Measurements from ENCODE around the gene SPDYE3.
A peak's percentile ranks its signal among the peaks of the same experiment; 100 is the strongest.

SPDYE3 gene

DNA sequence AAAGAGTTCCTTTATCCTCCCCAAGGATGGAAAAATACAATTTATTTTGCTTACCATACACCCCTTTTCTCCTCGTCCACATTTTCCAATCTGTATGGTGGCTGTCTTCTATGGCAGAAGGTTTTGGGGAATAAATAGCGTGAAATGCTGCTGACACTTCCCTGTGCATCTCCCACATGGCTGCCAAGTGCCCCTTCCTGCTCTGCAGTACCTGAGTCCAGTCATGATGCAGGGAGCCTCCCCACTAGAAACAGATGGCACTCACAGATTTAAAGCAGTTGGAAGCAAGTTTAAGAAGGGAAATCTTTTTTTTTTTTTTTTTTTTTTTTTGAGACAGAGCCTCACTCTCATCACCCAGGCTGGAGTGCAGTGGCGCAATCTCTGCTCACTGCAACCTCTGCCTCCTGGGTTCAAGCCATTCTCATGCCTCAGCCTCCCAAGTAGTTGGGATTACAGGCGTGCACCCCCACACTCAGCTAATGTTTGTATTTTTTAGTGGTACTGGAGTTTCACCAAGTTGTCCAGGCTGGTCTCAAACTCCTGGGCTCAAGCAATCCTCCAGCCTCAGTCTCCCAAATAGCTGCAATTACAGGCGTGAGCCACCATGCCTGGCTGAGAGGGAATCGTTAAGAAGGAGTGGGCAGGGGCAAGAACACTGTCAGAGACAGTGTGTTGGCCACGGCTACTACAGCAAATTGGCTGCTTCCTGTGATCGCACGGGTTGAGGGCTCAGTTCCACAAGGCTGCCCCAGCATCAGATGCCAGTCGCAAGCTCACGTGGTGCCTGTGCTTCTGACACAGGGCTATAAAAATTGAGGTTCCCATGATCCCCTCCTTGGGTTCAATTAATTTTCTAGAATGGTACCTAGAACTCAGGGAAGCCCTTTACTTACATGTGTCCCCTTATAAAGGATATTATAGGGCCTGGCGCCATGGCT lies 60.4 kb downstream of the SPDYE3 start:
- intact Hi-C loops (cut with DNase I) = no loop called here

GRCh38 chr7:100369105-100369504 lies 61.6 kb downstream of the SPDYE3 start:
- intact Hi-C loops (cut with DNase I) = no loop called here
- peak in 8 of 10 donors; percentile 19 to 86 (median 47) for DNase-seq

More for the DNA sequence above, 60.4 kb downstream of the SPDYE3 start:
- DNase-seq = peak in 1 of 10 donors; percentile 76

DNA sequence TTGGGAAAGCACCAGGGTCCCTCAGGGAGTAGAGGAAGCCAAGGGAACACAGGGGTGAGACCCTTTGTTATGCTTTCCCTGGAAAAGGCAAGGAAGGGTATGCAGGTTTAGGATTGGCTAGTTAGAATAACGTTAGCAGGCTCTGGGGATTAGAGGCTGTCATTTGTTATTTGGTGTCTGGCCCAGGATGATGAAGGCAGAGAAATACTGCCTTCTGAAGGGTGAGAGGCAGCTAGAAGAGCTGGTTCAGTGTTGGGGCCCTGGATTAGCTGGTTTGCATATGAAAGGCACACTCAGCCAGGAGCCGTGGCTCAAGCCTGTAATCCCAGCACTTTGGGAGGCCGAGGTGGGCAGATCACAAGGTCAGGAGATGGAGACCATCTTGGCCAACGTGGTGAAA lies 62.8 kb downstream of the SPDYE3 start:
- intact Hi-C loops (cut with DNase I) = no loop called here
- peak in 1 of 10 donors; percentile 28 for DNase-seq

GRCh38 chr7:100370746-100371145 lies 63.2 kb downstream of the SPDYE3 start:
- intact Hi-C loops (cut with DNase I) = no loop called here

DNA sequence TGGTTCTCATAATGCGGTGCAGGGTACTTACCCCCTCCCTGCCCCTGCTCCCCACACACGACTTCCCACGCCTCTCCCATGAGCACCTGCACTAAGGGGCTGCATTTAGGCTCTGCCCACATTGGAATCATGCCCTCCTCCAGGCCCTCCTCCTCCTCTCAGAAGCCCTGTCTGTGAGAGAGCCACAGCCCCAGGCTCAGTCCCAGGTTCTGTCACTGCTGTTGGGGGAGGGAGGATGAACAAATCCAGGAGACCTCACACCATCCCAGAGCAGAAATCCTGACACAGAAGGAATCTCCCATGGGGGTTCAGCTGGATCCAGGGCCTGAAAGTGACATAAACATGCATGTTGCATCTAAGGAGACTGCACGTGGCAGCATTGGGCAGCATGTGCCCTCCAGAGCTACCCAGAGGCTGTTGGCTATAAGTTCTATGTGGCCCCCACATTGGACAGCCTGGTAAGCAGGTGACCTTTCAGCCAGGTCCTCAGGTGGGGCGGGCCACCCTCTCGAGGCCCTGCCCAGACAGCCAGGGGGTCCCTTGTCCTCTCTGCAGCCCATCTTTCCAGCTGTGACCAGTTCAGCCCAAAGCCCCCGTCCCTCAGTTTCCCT lies 64.2 kb downstream of the SPDYE3 start:
- intact Hi-C loops (cut with DNase I) = no loop called here
- no peak for DNase-seq

More at GRCh38 chr7:100370746-100371145, 63.2 kb downstream of the SPDYE3 start:
- DNase-seq = peak in 1 of 10 donors; percentile 16
